H1 (cell line): ENCODE data around the gene HTR3A. TPM values are rescaled to one million over a fixed set of nuclear protein-coding genes. Genes with fewer than 3 reads are reported as not detected.

Experiments used
- CTCF ChIA-PET: fragments of 300-600 bp; sonication (Branson Sonifier 250); formaldehyde crosslinking; loops from one replicate; lab custom pipeline; 2021; ENCODE audit not compliant: partially characterized antibody; lab: Charles Lee
- POLR2A ChIA-PET: fragments of 300-600 bp; sonication (Branson Sonifier 250); formaldehyde crosslinking; loops from one replicate; lab custom pipeline; 2021; ENCODE audit warnings: inconsistent platforms; ENCODE audit not compliant: partially characterized antibody; lab: Charles Lee
- DNase-seq, 2 experiments: peaks; one replicate each; pipeline versions ENCODE4 v3.0.0 to v3.0.0-alpha.2; 2010 to 2022; ENCODE audit warnings: low spot score in 2 of 2, low read depth in 1 of 2, mixed read lengths in 1 of 2
- FAIRE-seq: peaks from 2 replicates; lab custom pipeline; 2011; peaks lifted over from hg19 to GRCh38; lab: Jason Lieb, UNC
- H2AFZ ChIP-seq: 2 replicates; pipeline ENCODE4 v1.8.1; 2012; ENCODE audit warnings: low read length, inconsistent platforms
- H2AK5ac ChIP-seq: 2 replicates; pipeline ENCODE4 v1.6.1; 2013; ENCODE audit warnings: low read depth, low read length
- H2BK120ac ChIP-seq: replicated peaks from 2 replicates; pipeline ENCODE3; 2013; ENCODE audit warnings: low read depth, low read length, inconsistent platforms
- H2BK12ac ChIP-seq: 2 replicates; pipeline ENCODE4 v1.6.1; 2013; ENCODE audit warnings: low read depth, low read length
- H2BK15ac ChIP-seq: 2 replicates; pipeline ENCODE4 v1.6.1; 2013; ENCODE audit warnings: low read length
- H2BK20ac ChIP-seq: 2 replicates; pipeline ENCODE4 v1.6.1; 2013; ENCODE audit warnings: low read length
- H2BK5ac ChIP-seq: 2 replicates; pipeline ENCODE4 v1.6.1; 2013; ENCODE audit warnings: low read depth, low read length
- H3K14ac ChIP-seq: 2 replicates; pipeline ENCODE4 v1.6.1; 2013; ENCODE audit warnings: inconsistent platforms; ENCODE audit not compliant: insufficient read length
- H3K18ac ChIP-seq: 2 replicates; pipeline ENCODE4 v1.6.1; 2013; ENCODE audit warnings: low read length; ENCODE audit errors: extremely low read depth
- H3K23ac ChIP-seq: 2 replicates; pipeline ENCODE4 v1.6.1; 2013; ENCODE audit warnings: inconsistent platforms; ENCODE audit not compliant: insufficient read length
- H3K23me2 ChIP-seq: 2 replicates; pipeline ENCODE4 v1.6.1; 2013; ENCODE audit warnings: low read depth, low read length
- H3K27ac ChIP-seq: 2 replicates; pipeline ENCODE4 v1.6.1; 2011; ENCODE audit warnings: low read depth, low read length, inconsistent platforms
- H3K27me3 ChIP-seq, 4 experiments: replicated peaks in 1 of 4; 1 replicate in 1 of 4; 2 replicates in 3 of 4; pipeline versions ENCODE4 v1.6.1 to v1.8.1; 2011 to 2013; ENCODE audit warnings: low read length in 3 of 4, mild to moderate bottlenecking in 3 of 4, inconsistent platforms in 2 of 4, mixed read lengths in 2 of 4, moderate library complexity in 1 of 4; ENCODE audit not compliant: control insufficient read depth in 3 of 4, insufficient read depth in 3 of 4; ENCODE audit errors: extremely low read depth in 1 of 4
- H3K36me3 ChIP-seq, 4 experiments: 2 replicates each; pipeline versions ENCODE4 v1.6.1 to v1.8.1; 2011 to 2013; ENCODE audit warnings: mild to moderate bottlenecking in 4 of 4, low read length in 3 of 4, moderate library complexity in 2 of 4, control low read depth in 1 of 4, inconsistent platforms in 1 of 4; ENCODE audit not compliant: insufficient read depth in 4 of 4, control insufficient read depth in 2 of 4
- H3K4ac ChIP-seq: replicated peaks from 2 replicates; pipeline ENCODE3; 2013; ENCODE audit warnings: low read length, low read depth, mixed read lengths, inconsistent platforms; ENCODE audit not compliant: insufficient read length
- H3K4me1 ChIP-seq, 4 experiments: replicated peaks in 1 of 4; 1 replicate in 1 of 4; 2 replicates in 3 of 4; pipeline versions ENCODE4 v1.6.1 to v1.8.1; 2011 to 2013; ENCODE audit warnings: low read length in 3 of 4, inconsistent platforms in 2 of 4, mixed read lengths in 1 of 4; ENCODE audit not compliant: insufficient read depth in 4 of 4, control insufficient read depth in 3 of 4
- H3K4me2 ChIP-seq, 2 experiments: 2 replicates each; pipeline versions ENCODE4 v1.6.1 to v1.8.1; 2011 to 2013; ENCODE audit warnings: low read depth in 2 of 2, low read length in 2 of 2, control low read depth in 1 of 2, inconsistent platforms in 1 of 2, mild to moderate bottlenecking in 1 of 2; ENCODE audit not compliant: insufficient read depth in 1 of 2
- H3K4me3 ChIP-seq, 4 experiments: fragments of 200-600, 300-600 bp in 1 of 4; sonication (generic), shearing (Covaris generic), sonication (Bioruptor Twin) in 1 of 4; 2 replicates each; pipeline versions ENCODE4 v1.5.1 to v1.8.1; 2011 to 2016; ENCODE audit warnings: low read length in 4 of 4, low read depth in 3 of 4, control low read depth in 2 of 4, inconsistent platforms in 2 of 4, mild to moderate bottlenecking in 2 of 4, mixed read lengths in 1 of 4, moderate library complexity in 1 of 4; ENCODE audit not compliant: insufficient read depth in 2 of 4; ENCODE audit errors: extremely low read depth in 1 of 4
- H3K56ac ChIP-seq: replicated peaks from 2 replicates; pipeline ENCODE3; 2013; ENCODE audit warnings: low read depth, mild to moderate bottlenecking, mixed read lengths, low read length, inconsistent platforms; ENCODE audit not compliant: insufficient read length
- H3K79me1 ChIP-seq: 2 replicates; pipeline ENCODE4 v1.6.1; 2013; ENCODE audit warnings: low read depth, low read length, control low read depth
- H3K79me2 ChIP-seq, 2 experiments: 2 replicates each; pipeline versions ENCODE4 v1.6.1 to v1.8.1; 2012 to 2013; ENCODE audit warnings: low read length in 2 of 2, mild to moderate bottlenecking in 2 of 2, inconsistent platforms in 1 of 2; ENCODE audit not compliant: insufficient read depth in 2 of 2, control insufficient read depth in 1 of 2
- H3K9ac ChIP-seq, 4 experiments: replicated peaks in 1 of 4; 1 replicate in 1 of 4; 2 replicates in 3 of 4; pipeline versions ENCODE4 v1.6.1 to v1.8.1; 2011 to 2013; ENCODE audit warnings: low read depth in 3 of 4, low read length in 3 of 4, control low read depth in 2 of 4, mild to moderate bottlenecking in 2 of 4, moderate library complexity in 2 of 4, inconsistent platforms in 1 of 4; ENCODE audit errors: extremely low read depth in 1 of 4
- H3K9me3 ChIP-seq, 2 experiments: 2 replicates each; pipeline versions ENCODE4 v1.6.1 to v1.8.1; 2012 to 2013; ENCODE audit warnings: mild to moderate bottlenecking in 2 of 2, moderate library complexity in 2 of 2, control low read depth in 1 of 2, inconsistent platforms in 1 of 2, low read depth in 1 of 2, low read length in 1 of 2, mixed read lengths in 1 of 2; ENCODE audit not compliant: insufficient read depth in 2 of 2
- H4K20me1 ChIP-seq, 2 experiments: replicated peaks in 1 of 2; 2 replicates each; pipeline versions ENCODE3 to v1.8.1; 2011 to 2013; ENCODE audit warnings: inconsistent platforms in 2 of 2, low read length in 2 of 2, mild to moderate bottlenecking in 1 of 2; ENCODE audit not compliant: insufficient read depth in 2 of 2, control insufficient read depth in 1 of 2
- H4K5ac ChIP-seq: 2 replicates; pipeline ENCODE4 v1.6.1; 2013; ENCODE audit warnings: low read length, low read depth, mixed read lengths, inconsistent platforms; ENCODE audit not compliant: insufficient read length
- H4K8ac ChIP-seq: 2 replicates; pipeline ENCODE4 v1.8.0; 2013; ENCODE audit warnings: mild to moderate bottlenecking, moderate library complexity, low read length, inconsistent platforms; ENCODE audit not compliant: insufficient read depth; ENCODE audit errors: extremely low read depth
- H4K91ac ChIP-seq: replicated peaks from 2 replicates; pipeline ENCODE3; 2013; ENCODE audit warnings: low read length, mixed read lengths, inconsistent platforms; ENCODE audit not compliant: insufficient read length
- BRCA1 ChIP-seq: IDR thresholded peaks from 2 replicates; pipeline ENCODE4 v1.6.1; 2012; ENCODE audit warnings: low read depth, low read length, improper control_type of control experiment
- CTBP2 ChIP-seq: IDR thresholded peaks from 2 replicates; pipeline ENCODE4 v1.7.0; 2011; ENCODE audit warnings: borderline replicate concordance, mild to moderate bottlenecking, moderate library complexity, mixed read lengths, low read length; ENCODE audit not compliant: insufficient read depth, insufficient read length
- EZH2 ChIP-seq: fragments of 200-600 bp; sonication (generic); IDR thresholded peaks from 2 replicates; pipeline ENCODE4 v1.7.1; 2012; ENCODE audit warnings: low read depth, mild to moderate bottlenecking, moderate library complexity, low read length, inconsistent platforms; ENCODE audit not compliant: severe bottlenecking
- JUND ChIP-seq: IDR thresholded peaks from 2 replicates; pipeline ENCODE4 v1.6.1; 2011; ENCODE audit warnings: mild to moderate bottlenecking, improper control_type of control experiment, low read length
- RNF2 ChIP-seq: fragments of 200-900, 300-1000 bp; sonication (generic); IDR thresholded peaks from 2 replicates; pipeline ENCODE4 v1.7.1; 2016; ENCODE audit warnings: borderline replicate concordance, low read depth, mild to moderate bottlenecking, antibody characterized with exemption, low read length; ENCODE audit not compliant: poor library complexity, severe bottlenecking; ENCODE audit errors: missing control alignments
- RXRA ChIP-seq: IDR thresholded peaks from 2 replicates; pipeline ENCODE4 v1.6.1; 2011; ENCODE audit warnings: low read depth, mild to moderate bottlenecking, low read length, moderate library complexity; ENCODE audit not compliant: insufficient read depth
- SUZ12 ChIP-seq: fragments of 200-600 bp; sonication (generic); IDR thresholded peaks from 2 replicates; pipeline ENCODE4 v1.6.1; 2012; ENCODE audit warnings: mild to moderate bottlenecking, inconsistent platforms, low read length, moderate library complexity, mixed read lengths
- TAF1 ChIP-seq: IDR thresholded peaks from 2 replicates; pipeline ENCODE4 v1.6.1; 2011; ENCODE audit warnings: mild to moderate bottlenecking, low read depth, low read length
- TEAD4 ChIP-seq: IDR thresholded peaks from 2 replicates; pipeline ENCODE4 v1.6.1; 2012; ENCODE audit warnings: low read depth, low read length, inconsistent platforms, mixed read lengths
- USF2 ChIP-seq: IDR thresholded peaks from 2 replicates; pipeline ENCODE4 v1.6.1; 2011; ENCODE audit warnings: low read length, improper control_type of control experiment
- YY1 ChIP-seq: IDR thresholded peaks from 2 replicates; pipeline ENCODE4 v1.6.1; 2011; ENCODE audit warnings: low read depth, mild to moderate bottlenecking, low read length
- WGBS, 2 experiments: shearing (Covaris generic) in 1 of 2; methylation state at CpG; one replicate each; pipeline versions ENCODE4 v1.1.6 to v1.1.7; 2013 to 2015; ENCODE audit warnings: low lambda C conversion rate in 2 of 2, mixed read lengths in 2 of 2, inconsistent platforms in 1 of 2, low coverage in 1 of 2, missing lambda C conversion rate in 1 of 2; ENCODE audit not compliant: insufficient replicate concordance in 2 of 2, insufficient coverage in 1 of 2, insufficient read length in 1 of 2; ENCODE audit errors: extremely low coverage in 1 of 2, missing lambda C conversion rate in 1 of 2; 5-methylcytosine and 5-hydroxymethylcytosine counted together
- polyA plus RNA-seq, 7 experiments: library from polyadenylated mRNA; depleted of rRNA in 3 of 7; stranded (reverse) in 5 of 7; unstranded in 2 of 7; fragments of >200 nt in 5 of 7; fragments of 200-250 nt in 2 of 7; gene quantifications; 1 replicate in 5 of 7; 2 replicates in 1 of 7; 4 replicates in 1 of 7; pipeline versions ENCODE4 v1.2.1 to v1.2.3, GENCODE V29; 2011 to 2013; ENCODE audit warnings: missing spikeins in 2 of 7, mixed read lengths in 2 of 7
- total RNA-seq: library from RNA; stranded (reverse); fragmentation: NEBNext Ultra II Directional; extraction: Animal tissue kit (Norgen Biotek cat#: 25700); gene quantifications from 2 replicates; pipeline ENCODE4 v1.2.1, GENCODE V29; 2021

The HTR3A gene
- total and polyA plus RNA-seq, 2 of the 8 experiments (the other 6 are each of a cell fraction or from before 2014, with no cell fraction given) = 7.5 to 8.9 TPM

- H2AK5ac ChIP-seq = no peak overlapping the region
- no peaks in the 10 kb centered on the region for H3K79me2 ChIP-seq
- no peak overlapping the region for H2BK5ac ChIP-seq
- H3K27ac ChIP-seq = no peak overlapping the region
- no peak overlapping the region for H3K9ac ChIP-seq
- peaks cover 0 to 3% (median 0%) of the 10 kb centered on the region in 4 experiments; a peak in 2 of 7 replicates for H3K27me3 ChIP-seq
- H3K23me2 ChIP-seq = peaks cover 2% of the 10 kb centered on the region; the same call in 1 of the 2 replicates
- no peak overlapping the region for H2BK15ac ChIP-seq
- no peak overlapping the region for H2AFZ ChIP-seq
- H3K4me3 ChIP-seq = no peak overlapping the region
- no peak overlapping the region for H4K5ac ChIP-seq
- H2BK12ac ChIP-seq = no peak overlapping the region
- H4K8ac ChIP-seq = no peak overlapping the region; the same call in 1 of the 2 replicates
- no peaks in the 10 kb centered on the region for H3K36me3 ChIP-seq
- H3K14ac ChIP-seq = no peak overlapping the region
- no peak overlapping the region for H3K23ac ChIP-seq
- H2BK20ac ChIP-seq = no peak overlapping the region
- DNase-seq (no peak), FAIRE-seq (no peak)
- H3K4ac ChIP-seq = no peak overlapping the region
- no peak overlapping the region for H3K18ac ChIP-seq
- H3K4me2 ChIP-seq = no peak overlapping the region
- no peak overlapping the region for H3K56ac ChIP-seq
- no peaks in the 10 kb centered on the region for H3K9me3 ChIP-seq
- WGBS, 2 experiments = 91% methylated on average over 18 of the region's 18 CpGs; no CpG with 5 or more reads in 1 of the 2 experiments
- H4K20me1 ChIP-seq = no peaks in the 10 kb centered on the region
- ChIA-PET POLR2A (no interaction called here), CTCF (interaction anchor here (1.1 to 9.9 kb wide), 6 partner anchors 16 to 230 kb away, joined by 3 to 164 read pairs (median 56); no protein-coding TSS in a partner anchor)
- H3K79me1 ChIP-seq = no peaks in the 10 kb centered on the region
- no peak overlapping the region for H4K91ac ChIP-seq
- H3K4me1 ChIP-seq = no peaks in the 10 kb centered on the region
- no peak overlapping the region for H2BK120ac ChIP-seq
- TF ChIP-seq USF2 (no peak), SUZ12 (no peak), JUND (no peak), TAF1 (no peak), RNF2 (no peak), EZH2 (no peak), YY1 (no peak), CTBP2 (no peak), RXRA (no peak), BRCA1 (no peak), TEAD4 (no peak)
Measured at GRCh38 chr11:114031246-114031966, 56.5 kb downstream of the HTR3A start.
